HepG2 (cell line): ENCODE measurements around the gene KRTAP20-2. TPM values are rescaled to one million over a fixed set of nuclear protein-coding genes. Genes with fewer than 3 reads are reported as not detected.

Experiments used
- ATAC-seq: fragments of 200-7000 bp; cut with Tn5 transposase; 3 replicates; pipeline ENCODE4 v1.9.1; 2020; ENCODE audit warnings: mild to moderate bottlenecking, moderate library complexity
- BruUV-seq: library from RNA; stranded (reverse); fragments of 400-500 nt; replicated peaks from 2 replicates; lab custom pipeline; 2021; lab: Mats Ljungman, UMichigan
- CTCF ChIA-PET: fragments of 300-600 bp; formaldehyde crosslinking; extraction: SDS; loops from one replicate; lab custom pipeline; 2021; ENCODE audit warnings: low total read pairs, inconsistent platforms, low intra/inter-chr PET ratio; lab: Yijun Ruan, JAX
- POLR2A ChIA-PET: fragments of 350-600 bp; sonication (Branson Sonifier 250); formaldehyde crosslinking; loops from one replicate; lab custom pipeline; 2020; ENCODE audit warnings: antibody characterized with exemption, inconsistent platforms; lab: Yijun Ruan, JAX
- DNase-seq: peaks from one replicate; pipeline ENCODE4 v3.0.0-alpha.2; 2015; ENCODE audit warnings: low spot score
- FAIRE-seq: peaks from 3 replicates; lab custom pipeline; 2011; peaks lifted over from hg19 to GRCh38; lab: Jason Lieb, UNC
- H2AFZ ChIP-seq: one replicate; pipeline ENCODE4 v1.6.1; 2011; ENCODE audit warnings: low read length, inconsistent platforms
- H3K27ac ChIP-seq: fragments of 300-600 bp; 3 replicates; pipeline ENCODE4 v1.8.0; 2011; ENCODE audit warnings: mixed run types, mild to moderate bottlenecking, mixed read lengths, low read length, inconsistent platforms; ENCODE audit not compliant: insufficient read depth; ENCODE audit errors: extremely low read length
- H3K27me3 ChIP-seq, 2 experiments: fragments of 200-600 bp in 1 of 2; 2 replicates in 1 of 2; 3 replicates in 1 of 2; pipeline versions ENCODE4 v1.6.0 to v1.8.0; 2011; ENCODE audit warnings: low read length in 2 of 2, mild to moderate bottlenecking in 2 of 2, moderate library complexity in 2 of 2, inconsistent platforms in 1 of 2; ENCODE audit not compliant: insufficient read depth in 2 of 2, control insufficient read depth in 1 of 2
- H3K36me3 ChIP-seq, 2 experiments: fragments of 200-600 bp in 1 of 2; replicated peaks in 1 of 2; 2 replicates in 1 of 2; 3 replicates in 1 of 2; pipeline versions ENCODE4 v1.5.1 to v1.8.0; 2011; ENCODE audit warnings: low read length in 2 of 2, inconsistent platforms in 1 of 2; ENCODE audit not compliant: insufficient read depth in 2 of 2, control insufficient read depth in 1 of 2
- H3K4me1 ChIP-seq: 2 replicates; pipeline ENCODE4 v1.5.1; 2012; ENCODE audit warnings: low read length, inconsistent platforms; ENCODE audit not compliant: insufficient read depth
- H3K4me2 ChIP-seq: 2 replicates; pipeline ENCODE4 v1.6.0; 2011; ENCODE audit warnings: low read depth, low read length, inconsistent platforms
- H3K4me3 ChIP-seq, 3 experiments: fragments of 200-600 bp in 1 of 3; sonication (generic), shearing (Covaris generic) in 1 of 3; replicated peaks in 1 of 3; 2 replicates each; pipeline ENCODE4 v1.5.1; 2011 to 2016; ENCODE audit warnings: low read length in 3 of 3, inconsistent platforms in 2 of 3, low read depth in 2 of 3, mild to moderate bottlenecking in 2 of 3, control low read depth in 1 of 3, mixed read lengths in 1 of 3; ENCODE audit not compliant: insufficient read depth in 1 of 3
- H3K79me2 ChIP-seq: one replicate; pipeline ENCODE4 v1.6.1; 2011; ENCODE audit warnings: low read length, inconsistent platforms; ENCODE audit not compliant: insufficient read depth
- H3K9ac ChIP-seq: 2 replicates; pipeline ENCODE4 v1.6.0; 2011; ENCODE audit warnings: mild to moderate bottlenecking, low read depth, low read length, inconsistent platforms; ENCODE audit not compliant: insufficient read depth
- H3K9me3 ChIP-seq: 2 replicates; pipeline ENCODE4 v1.5.1; 2012; ENCODE audit warnings: mild to moderate bottlenecking, low read length
- H4K20me1 ChIP-seq: 2 replicates; pipeline ENCODE4 v1.6.0; 2011; ENCODE audit warnings: inconsistent platforms, mild to moderate bottlenecking, low read length, moderate library complexity; ENCODE audit not compliant: insufficient read depth
- CHD2 ChIP-seq: IDR thresholded peaks from 2 replicates; pipeline ENCODE4 v1.6.1; 2011; ENCODE audit warnings: low read depth, low read length, improper control_type of control experiment
- EP300 ChIP-seq, 3 experiments: sonication (generic) in 1 of 3; formaldehyde crosslinking in 1 of 3; IDR thresholded peaks; 2 replicates each; pipeline versions ENCODE4 v1.5.1 to v1.6.1; 2011 to 2020; ENCODE audit warnings: low read depth in 2 of 3, low read length in 2 of 3, borderline replicate concordance in 1 of 3, improper control_type of control experiment in 1 of 3, mild to moderate bottlenecking in 1 of 3, missing genetic modification reagents in 1 of 3, moderate library complexity in 1 of 3
- FOXP1 ChIP-seq, 2 experiments: fragments of 450-650 bp in 1 of 2; IDR thresholded peaks; 2 replicates each; pipeline ENCODE4 v1.6.1; 2017 to 2018; ENCODE audit warnings: antibody characterized with exemption in 1 of 2
- HDAC6 ChIP-seq: fragments of 200-600 bp; sonication (generic); IDR thresholded peaks from 2 replicates; pipeline ENCODE4 v1.7.0; 2017; ENCODE audit warnings: mild to moderate bottlenecking, antibody characterized with exemption, low read length, low read depth
- PHF20 ChIP-seq: sonication (generic); formaldehyde crosslinking; IDR thresholded peaks from 2 replicates; pipeline ENCODE4 v1.5.0; 2020; ENCODE audit warnings: mild to moderate bottlenecking, missing genetic modification reagents
- PITX1 ChIP-seq: sonication (generic); formaldehyde crosslinking; IDR thresholded peaks from 2 replicates; pipeline ENCODE4 v1.5.1; 2020; ENCODE audit warnings: mild to moderate bottlenecking, missing genetic modification reagents
- POGZ ChIP-seq: sonication (generic); formaldehyde crosslinking; IDR thresholded peaks from 2 replicates; pipeline ENCODE4 v1.4.0; 2020; ENCODE audit warnings: mild to moderate bottlenecking, missing genetic modification reagents
- RAD51 ChIP-seq: fragments of 450-650 bp; IDR thresholded peaks from 2 replicates; pipeline ENCODE4 v1.6.1; 2016; ENCODE audit warnings: borderline replicate concordance
- SETDB1 ChIP-seq: sonication (generic); formaldehyde crosslinking; IDR thresholded peaks from 2 replicates; pipeline ENCODE4 v1.5.1; 2020; ENCODE audit warnings: missing genetic modification reagents, mild to moderate bottlenecking, borderline replicate concordance
- TCF7 ChIP-seq: sonication (generic); IDR thresholded peaks from 2 replicates; pipeline ENCODE4 v1.6.1; 2016; ENCODE audit warnings: antibody characterized with exemption, low read depth
- ZBTB1 ChIP-seq: sonication (generic); formaldehyde crosslinking; IDR thresholded peaks from 2 replicates; pipeline ENCODE4 v1.4.0; 2020; ENCODE audit warnings: missing genetic modification reagents, borderline replicate concordance
- ZNF367 ChIP-seq: sonication (generic); formaldehyde crosslinking; IDR thresholded peaks from 2 replicates; pipeline ENCODE4 v1.4.0; 2020; ENCODE audit warnings: missing genetic modification reagents, borderline replicate concordance
- ZNF546 ChIP-seq: sonication (generic); formaldehyde crosslinking; conservative IDR thresholded peaks from 2 replicates; pipeline ENCODE4 v1.8.1; 2023; ENCODE audit warnings: mild to moderate bottlenecking, missing genetic modification reagents
- ZNF547 ChIP-seq: sonication (generic); formaldehyde crosslinking; IDR thresholded peaks from 2 replicates; pipeline ENCODE4 v1.5.1; 2020; ENCODE audit warnings: mild to moderate bottlenecking, missing genetic modification reagents
- ZNF564 ChIP-seq: sonication (generic); formaldehyde crosslinking; IDR thresholded peaks from 2 replicates; pipeline ENCODE4 v1.8.1; 2023; ENCODE audit warnings: mild to moderate bottlenecking, missing genetic modification reagents
- ZNF629 ChIP-seq: sonication (generic); formaldehyde crosslinking; conservative IDR thresholded peaks from 2 replicates; pipeline ENCODE4 v1.5.0; 2020; ENCODE audit warnings: missing genetic modification reagents
- ZNF772 ChIP-seq: sonication (generic); formaldehyde crosslinking; IDR thresholded peaks from 2 replicates; pipeline ENCODE4 v1.5.0; 2020; ENCODE audit warnings: mild to moderate bottlenecking, missing genetic modification reagents
- ZNF83 ChIP-seq: sonication (generic); formaldehyde crosslinking; IDR thresholded peaks from 2 replicates; pipeline ENCODE4 v1.4.0; 2020; ENCODE audit warnings: missing genetic modification reagents, mild to moderate bottlenecking, borderline replicate concordance
- WGBS: methylation state at CpG from one replicate; pipeline ENCODE4 v1.1.6; 2017; ENCODE audit warnings: low lambda C conversion rate; 5-methylcytosine and 5-hydroxymethylcytosine counted together
- in situ Hi-C: cut with HindIII; loops from 2 replicates; pipeline ENCODE4 v1.10.0; 2017; ENCODE audit warnings: low pct_unique_long_range_greater_than_20kb; ENCODE audit not compliant: extremely low pct_ligation_motif_present
- intact Hi-C: fragments of 100-400 bp; cut with micrococcal nuclease; formaldehyde crosslinking; loops from one replicate; pipeline ENCODE4 v1.10.0; 2022; ENCODE audit not compliant: unreplicated experiment
- polyA plus RNA-seq, 8 experiments: library from polyadenylated mRNA; depleted of rRNA in 3 of 8; stranded (reverse) in 7 of 8; unstranded in 1 of 8; fragments of >200 nt; fragmentation: Illumina TruSeq in 4 of 8; extraction: Trizol in 4 of 8; gene quantifications; 2 replicates each; pipeline versions ENCODE4 v1.2.1 to v1.2.3, GENCODE V29; 2011 to 2016; ENCODE audit warnings: low read depth in 4 of 8, missing spikeins in 1 of 8, mixed read lengths in 1 of 8; ENCODE audit not compliant: insufficient read depth in 1 of 8
- total RNA-seq, 5 experiments: library from RNA; depleted of rRNA; stranded (reverse); fragments of >200 nt; fragmentation: Illumina TruSeq; extraction: Trizol; gene quantifications; 2 replicates each; pipeline ENCODE4 v1.2.3, GENCODE V29; 2016; ENCODE audit warnings: low read depth in 1 of 5
- TF ChIP-seq, protein P1 (sequence below): sonication (generic); formaldehyde crosslinking; IDR thresholded peaks from 2 replicates; pipeline ENCODE4 v1.8.1; 2023; ENCODE audit warnings: missing genetic modification reagents, mild to moderate bottlenecking, borderline replicate concordance
- TF ChIP-seq, protein P2 (sequence below): sonication (generic); formaldehyde crosslinking; IDR thresholded peaks from 2 replicates; pipeline ENCODE4 v1.9.0; 2021; ENCODE audit warnings: missing genetic modification reagents, borderline replicate concordance

Gene KRTAP20-2
- total and polyA plus RNA-seq, 2 of the 13 experiments (the other 11 are each of a cell fraction or from before 2014, with no cell fraction given), result not detected

- DNase-seq (no peak), ATAC-seq (no peak), FAIRE-seq (no peak)
- in situ Hi-C loops, result no loop called here
- ChIA-PET POLR2A (no interaction called here), CTCF (no interaction called here)
- Histone ChIP-seq H3K27ac (no peak overlapping the region), H3K9ac (no peak overlapping the region), H3K36me3 (no peaks in the 10 kb centered on the region), H3K4me1 (no peaks in the 10 kb centered on the region), H3K9me3 (peaks cover 85% of the 10 kb centered on the region), H4K20me1 (no peaks in the 10 kb centered on the region), H3K27me3 (no peaks in the 10 kb centered on the region), H3K4me3 (no peak overlapping the region), H3K4me2 (no peak overlapping the region), H3K79me2 (no peaks in the 10 kb centered on the region), H2AFZ (no peak overlapping the region)
- intact Hi-C loops, result no loop called here
- TF ChIP-seq ZNF546 (no peak), PHF20 (CRISPR knock-in tag) (no peak), RAD51 (no peak), EP300 (IDR thresholded peaks at IDR 0.05; ENCODE audit: low read depth in 2 of 2, low read length in 2 of 2) (no peak), EP300 (CRISPR knock-in tag; IDR thresholded peaks at IDR 0.05; ENCODE audit: borderline replicate concordance) (no peak), POGZ (no peak), SETDB1 (CRISPR knock-in tag) (no peak), FOXP1 (IDR thresholded peaks at IDR 0.05) (no peak), FOXP1 (CRISPR knock-in tag; IDR thresholded peaks at IDR 0.05) (no peak)
- BruUV-seq, result no TSS peak
Observed at GRCh38 chr21:30676737-30677136, 41.7 kb downstream of the KRTAP20-2 start.

GRCh38 chr21:30680586-30680985, 45.6 kb downstream of the KRTAP20-2 start:
- H4K20me1 ChIP-seq, result no peaks in the 10 kb centered on the region
- peaks cover 82% of the 10 kb centered on the region for H3K9me3 ChIP-seq
- H3K36me3 ChIP-seq, result no peaks in the 10 kb centered on the region
- no peak overlapping the region for H3K4me3 ChIP-seq
- ATAC-seq (no peak), DNase-seq (no peak), FAIRE-seq (no peak)
- H3K79me2 ChIP-seq, result no peaks in the 10 kb centered on the region
- BruUV-seq, result no TSS peak
- H3K4me2 ChIP-seq, result no peak overlapping the region
- no peak overlapping the region for H2AFZ ChIP-seq
- 0% methylated on average over 1 of the region's 1 CpG for WGBS
- POLR2A ChIA-PET, result no interaction called here
- H3K27me3 ChIP-seq, result no peaks in the 10 kb centered on the region
- intact Hi-C loops, result no loop called here
- CTCF ChIA-PET, result no interaction called here
- no peak overlapping the region for H3K27ac ChIP-seq
- no peak overlapping the region for H3K9ac ChIP-seq
- in situ Hi-C loops, result no loop called here
- H3K4me1 ChIP-seq, result no peaks in the 10 kb centered on the region
- no peak for TF ChIP-seq HDAC6
- no peak for TF ChIP-seq ZNF547 (CRISPR knock-in tag)
- TF ChIP-seq ZNF629 (CRISPR knock-in tag), result no peak
- TF ChIP-seq ZNF564 (CRISPR knock-in tag), result no peak
- TF ChIP-seq PITX1 (CRISPR knock-in tag), result no peak
- TF ChIP-seq CHD2, result no peak
- TF ChIP-seq TCF7, result no peak
- no peak for TF ChIP-seq ZBTB1 (CRISPR knock-in tag)
- TF ChIP-seq, protein P1, sequence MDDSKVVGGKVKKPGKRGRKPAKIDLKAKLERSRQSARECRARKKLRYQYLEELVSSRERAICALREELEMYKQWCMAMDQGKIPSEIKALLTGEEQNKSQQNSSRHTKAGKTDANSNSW, result no peak
- TF ChIP-seq, protein P2, sequence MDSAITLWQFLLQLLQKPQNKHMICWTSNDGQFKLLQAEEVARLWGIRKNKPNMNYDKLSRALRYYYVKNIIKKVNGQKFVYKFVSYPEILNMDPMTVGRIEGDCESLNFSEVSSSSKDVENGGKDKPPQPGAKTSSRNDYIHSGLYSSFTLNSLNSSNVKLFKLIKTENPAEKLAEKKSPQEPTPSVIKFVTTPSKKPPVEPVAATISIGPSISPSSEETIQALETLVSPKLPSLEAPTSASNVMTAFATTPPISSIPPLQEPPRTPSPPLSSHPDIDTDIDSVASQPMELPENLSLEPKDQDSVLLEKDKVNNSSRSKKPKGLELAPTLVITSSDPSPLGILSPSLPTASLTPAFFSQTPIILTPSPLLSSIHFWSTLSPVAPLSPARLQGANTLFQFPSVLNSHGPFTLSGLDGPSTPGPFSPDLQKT (CRISPR knock-in tag), result no peak
- TF ChIP-seq ZNF772, result no peak
- TF ChIP-seq ZNF367, result no peak
- no peak for TF ChIP-seq ZNF83 (CRISPR knock-in tag)
